GM18858 (cell line): ENCODE data around the gene TBL1XR1.
A peak's percentile ranks its signal among the peaks of the same experiment; 100 is the strongest.

Experiments
- ATAC-seq: cut with Tn5 transposase; IDR thresholded peaks from one replicate; pipeline ENCODE4 v1.9.1; 2021; ENCODE audit not compliant: unreplicated experiment

TBL1XR1 gene

DNA sequence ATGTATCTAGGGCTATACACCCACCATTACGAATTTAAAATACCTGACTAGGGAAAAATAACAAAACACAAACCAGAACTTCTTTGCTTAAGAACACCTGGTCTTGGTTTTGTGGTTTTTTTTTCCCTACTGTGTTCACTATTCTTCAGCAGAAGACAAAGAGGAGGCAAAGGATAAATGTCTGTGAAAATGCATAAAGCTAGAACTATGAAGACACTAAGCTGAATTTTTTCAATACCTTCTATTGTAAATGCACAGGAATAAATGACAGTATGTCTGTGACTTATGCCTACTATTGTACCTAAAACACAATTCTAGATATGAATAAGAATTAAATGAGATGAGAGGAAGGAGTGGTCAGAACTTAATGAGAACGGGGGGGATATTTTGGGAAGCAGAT, 86.9 kb downstream of the TBL1XR1 start:
- ATAC-seq, result no peak

DNA sequence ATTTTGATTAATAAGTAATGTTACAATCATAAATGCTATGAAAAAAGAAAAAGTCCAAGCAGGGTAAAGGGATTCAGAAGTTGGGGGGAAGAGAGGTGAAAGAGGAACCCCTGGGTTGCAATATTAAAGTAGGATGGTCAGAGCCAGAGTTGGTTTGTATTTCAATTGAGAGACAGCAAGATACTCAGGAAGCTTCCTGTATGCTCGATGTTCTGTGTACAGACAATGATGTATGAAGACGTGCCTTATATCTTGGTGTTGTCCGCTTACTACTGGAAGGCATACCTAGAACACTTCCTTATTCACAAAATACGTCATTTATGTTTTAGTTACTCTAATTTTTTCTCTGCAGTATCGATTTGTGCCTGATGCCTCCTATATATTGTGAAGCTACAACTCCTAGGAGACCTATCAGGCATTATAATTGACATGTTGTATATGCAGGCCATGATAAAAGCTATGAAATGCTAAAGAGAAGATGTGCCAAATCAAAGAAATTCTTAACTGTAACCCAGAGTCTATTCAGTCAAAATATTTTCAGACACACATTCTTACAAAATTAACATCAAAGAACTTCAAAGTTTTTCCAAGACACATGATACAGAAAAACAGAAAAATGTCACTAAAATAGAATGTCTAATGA, 87.5 kb downstream of the TBL1XR1 start:
- ATAC-seq, result peak; percentile 50

GRCh38 chr3:177108648-177109047, 88.6 kb downstream of the TBL1XR1 start:
- ATAC-seq, result no peak

DNA sequence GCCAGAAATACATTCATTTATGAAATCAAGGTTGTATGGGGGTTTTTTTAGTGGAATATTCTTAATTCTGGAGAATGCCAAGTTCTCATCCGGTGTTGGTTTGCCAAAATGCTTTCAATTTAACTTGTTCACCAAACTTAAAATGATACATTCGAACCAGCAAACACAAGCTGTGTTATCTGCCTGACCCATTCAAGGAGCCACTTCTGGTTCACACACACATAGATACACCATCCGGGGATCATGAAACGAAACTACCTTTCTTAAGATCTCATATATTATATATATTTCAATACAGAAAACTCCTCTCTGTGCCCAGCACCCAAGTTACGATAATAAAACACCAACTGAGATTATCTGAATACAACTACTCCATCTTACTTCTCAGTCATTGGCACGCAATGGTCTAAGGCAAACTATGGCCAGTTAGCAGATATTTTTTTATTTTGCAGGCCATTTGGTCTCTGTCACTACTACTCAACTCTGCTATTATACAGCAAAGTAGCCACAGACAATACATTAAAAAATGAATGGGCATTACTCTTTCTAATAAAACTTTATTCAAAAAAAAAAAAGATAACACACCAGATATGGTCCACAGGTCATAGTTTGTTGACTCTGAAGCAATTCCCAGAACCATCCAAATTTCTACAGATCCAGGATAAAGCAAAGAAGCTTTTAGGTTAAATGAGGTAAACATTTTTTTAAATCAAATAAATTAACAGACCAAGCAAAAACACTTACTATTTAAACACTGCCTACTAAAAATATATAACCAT, 89.6 kb downstream of the TBL1XR1 start:
- no peak for ATAC-seq

- no peak for ATAC-seq
Observed at GRCh38 chr3:177106594-177106993, 90.7 kb downstream of the TBL1XR1 start.

DNA sequence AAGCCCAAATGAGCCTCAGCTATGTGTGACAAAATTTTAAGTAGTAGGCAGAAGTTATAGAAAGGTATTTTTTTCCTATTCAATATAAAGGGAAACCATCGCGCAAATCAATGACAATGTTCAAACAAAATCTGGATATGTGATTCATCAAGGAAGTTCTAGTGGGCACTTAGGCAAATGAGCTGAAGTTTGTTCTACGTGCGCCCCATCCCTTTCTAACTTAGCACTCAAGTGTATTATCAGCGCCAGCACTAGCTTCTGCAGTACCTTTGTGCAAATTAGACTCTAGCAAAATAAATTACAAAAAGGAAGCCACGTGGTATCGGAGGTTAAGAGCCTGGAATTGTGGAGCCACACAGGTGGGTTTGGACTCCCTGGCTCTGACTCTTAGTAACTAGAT, 91.1 kb downstream of the TBL1XR1 start:
- no peak for ATAC-seq

- no peak for ATAC-seq
Observed at GRCh38 chr3:177105623-177106022, 91.7 kb downstream of the TBL1XR1 start.

DNA sequence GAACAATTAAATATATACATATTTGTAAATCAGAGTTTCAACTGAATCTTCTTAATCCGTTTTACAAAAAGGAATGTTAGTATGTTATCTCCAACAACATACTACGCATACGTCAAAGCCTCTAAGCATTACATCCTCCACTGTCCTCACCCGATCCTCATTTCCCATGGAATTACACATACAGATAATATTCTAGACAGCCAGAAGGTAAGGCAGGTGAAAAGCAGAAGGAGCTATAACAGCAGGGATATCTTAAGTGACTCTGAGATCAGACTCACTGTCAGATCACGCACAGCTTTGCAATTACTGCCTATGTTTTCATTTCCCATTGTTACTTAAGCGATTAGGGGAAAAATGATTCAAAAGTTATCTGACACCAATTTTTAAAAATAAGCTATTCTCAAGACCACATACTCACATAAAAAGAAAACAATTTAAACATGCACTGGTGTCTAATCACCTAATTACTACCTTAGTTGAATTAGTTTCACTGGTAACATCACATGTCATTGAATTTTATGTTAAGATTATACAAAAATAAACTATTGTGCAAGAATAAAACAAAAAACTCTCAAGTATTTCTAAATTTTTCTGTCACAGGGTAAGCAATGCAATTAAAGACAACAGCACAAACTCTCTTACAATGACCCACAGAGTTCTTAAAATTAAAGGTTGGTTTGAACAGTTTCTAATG, 92.8 kb downstream of the TBL1XR1 start:
- ATAC-seq, result no peak

- ATAC-seq, result no peak
Observed at GRCh38 chr3:177102553-177102952, 94.7 kb downstream of the TBL1XR1 start.

- no peak for ATAC-seq
Observed at GRCh38 chr3:177098551-177098950, 98.7 kb downstream of the TBL1XR1 start.

GRCh38 chr3:177096615-177097014, 100.7 kb downstream of the TBL1XR1 start:
- no peak for ATAC-seq

- no peak for ATAC-seq
Observed at GRCh38 chr3:177093966-177094365, 103.3 kb downstream of the TBL1XR1 start.

- no peak for ATAC-seq
Observed at GRCh38 chr3:177089901-177090300, 107.4 kb downstream of the TBL1XR1 start.

GRCh38 chr3:177089110-177089509, 108.2 kb downstream of the TBL1XR1 start:
- no peak for ATAC-seq

- ATAC-seq, result no peak
Observed at GRCh38 chr3:177085794-177086193, 111.5 kb downstream of the TBL1XR1 start.

DNA sequence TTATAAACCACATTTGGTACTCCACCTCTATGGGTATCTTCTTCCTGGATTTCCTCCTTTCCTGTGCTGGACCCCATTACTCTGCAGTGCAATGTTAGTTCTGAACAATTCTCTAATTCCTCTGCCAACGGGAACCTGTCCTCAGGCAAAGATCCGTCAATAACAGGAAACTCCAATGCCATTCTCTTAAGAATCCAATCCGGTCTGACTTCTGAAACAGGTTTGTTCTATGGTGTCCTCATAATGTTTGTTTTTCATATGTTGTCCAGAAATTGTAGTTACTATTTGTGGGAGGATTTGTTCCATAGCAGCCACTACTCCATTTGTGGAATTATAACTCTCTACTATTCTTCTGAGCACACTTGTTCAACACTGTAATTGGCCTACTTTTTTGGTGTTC, 112.7 kb downstream of the TBL1XR1 start:
- ATAC-seq, result no peak

- ATAC-seq, result no peak
Observed at GRCh38 chr3:177080122-177080521, 117.2 kb downstream of the TBL1XR1 start.

GRCh38 chr3:177079684-177080083, 117.6 kb downstream of the TBL1XR1 start:
- ATAC-seq, result no peak

DNA sequence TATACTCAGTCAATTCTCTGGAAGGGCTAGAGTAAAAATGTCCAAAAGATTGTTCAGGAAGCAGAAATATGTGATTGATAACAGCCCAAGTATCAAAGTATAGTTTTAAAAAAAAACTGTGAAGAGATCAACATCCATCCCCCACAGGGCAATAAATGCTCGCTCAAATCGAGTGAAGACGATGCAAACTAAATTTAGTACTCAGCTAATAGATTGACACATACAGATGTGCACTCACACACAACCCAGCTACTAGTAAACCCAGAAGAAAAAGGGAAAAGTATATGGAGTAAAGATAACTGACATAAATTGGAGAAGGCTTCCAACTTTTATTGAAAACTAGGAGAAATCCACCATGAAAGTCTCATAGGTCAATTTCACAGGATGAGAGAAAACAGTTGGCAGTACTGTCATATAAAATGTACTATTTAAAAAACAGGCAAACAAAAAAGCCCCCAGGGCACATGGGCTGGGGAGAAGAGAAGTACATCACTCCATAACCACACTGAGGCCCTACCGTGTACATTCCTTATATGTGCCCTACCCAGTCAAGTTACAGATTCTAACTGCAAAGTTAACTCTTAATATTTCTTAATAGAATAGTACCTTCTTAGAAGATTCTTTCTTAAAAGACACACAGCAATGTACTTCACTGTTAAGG, 125.7 kb downstream of the TBL1XR1 start:
- no peak for ATAC-seq

DNA sequence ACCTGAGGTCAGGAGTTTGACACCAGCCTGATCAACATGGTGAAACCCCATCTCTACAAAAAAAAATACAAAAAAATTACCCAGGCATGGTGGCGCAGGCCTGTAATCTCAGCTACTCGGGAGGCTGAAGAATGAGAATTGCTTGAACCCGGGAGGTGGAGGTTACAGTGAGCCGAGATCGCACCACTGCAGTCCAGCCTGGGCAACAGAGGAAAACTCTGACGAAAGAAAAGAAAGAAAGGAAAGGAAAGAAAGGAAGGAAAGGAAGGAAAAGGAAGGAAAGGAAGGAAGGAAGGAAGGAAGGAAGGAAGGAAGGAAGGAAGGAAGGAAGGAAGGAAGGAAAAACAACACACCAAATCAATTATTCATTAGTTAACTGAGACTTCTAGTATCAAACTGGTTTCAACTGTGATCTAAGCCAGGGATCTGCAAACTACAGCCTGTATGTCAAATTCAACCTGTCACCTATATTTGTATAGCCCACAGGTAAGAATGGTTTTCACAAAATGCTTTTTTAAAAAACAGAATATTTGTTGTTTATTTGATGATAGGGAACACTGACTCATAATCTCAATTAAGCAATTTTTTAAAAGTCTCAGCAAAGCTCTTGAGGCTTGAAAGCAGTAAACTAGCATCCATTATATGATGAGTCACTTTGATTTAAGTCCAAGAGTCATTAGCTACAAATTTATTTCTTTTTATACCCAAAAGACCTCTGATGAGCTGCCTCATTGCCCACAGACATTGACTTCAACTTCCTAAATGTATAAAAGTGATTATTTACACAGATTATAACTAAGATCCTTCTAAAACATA, 127.6 kb downstream of the TBL1XR1 start:
- no peak for ATAC-seq

- no peak for ATAC-seq
Observed at GRCh38 chr3:177068967-177069366, 128.3 kb downstream of the TBL1XR1 start.
